ENCODE results near the gene CES2.
"Not testable (repeated sequence)": the region's sequence is repeated elsewhere in the genome, so short reads cannot be mapped to it uniquely, and the experiment has no call there.

The CES2 gene

DNA sequence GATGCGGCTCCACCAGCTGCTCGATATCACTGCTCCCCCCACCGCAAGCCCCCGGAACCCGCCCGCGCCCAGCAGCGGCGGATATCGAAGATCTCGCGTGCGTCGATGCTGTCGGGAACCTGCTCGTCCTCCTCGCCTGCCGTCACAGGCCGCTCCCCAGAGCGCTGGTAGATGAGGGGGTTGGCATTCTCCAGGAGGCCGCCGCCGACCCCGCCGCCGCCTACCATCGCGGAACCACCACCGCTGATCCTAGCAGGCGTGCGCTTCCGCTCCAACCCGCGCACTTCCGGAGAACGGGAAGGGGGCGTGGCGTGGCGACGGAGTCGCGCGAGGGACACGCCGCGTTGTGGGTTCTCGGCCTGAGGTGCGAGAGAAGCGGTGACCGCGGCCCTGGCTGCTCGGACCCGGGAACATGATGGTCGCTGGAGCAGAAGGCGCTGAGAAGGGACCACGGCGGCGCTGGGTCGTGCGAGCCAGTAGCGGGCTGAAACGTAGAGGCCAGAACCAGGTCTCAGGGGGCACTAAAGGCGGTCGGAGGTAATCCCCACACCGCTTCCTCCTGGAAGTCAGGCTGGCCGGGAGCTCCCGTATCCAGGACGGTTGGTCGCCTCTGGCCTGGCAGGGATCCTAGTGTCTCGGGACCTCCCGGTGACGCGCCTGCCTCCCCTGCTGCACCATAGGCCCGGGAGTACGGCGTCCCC, 1.0 kb upstream of the CES2 start, which contains the start of gene CIAO2B:
TSS of gene CIAO2B (minus strand) at position 265 of the 701 bp plus-strand sequence. CDS start at position 227, 38 bp downstream.
- no peak for FAIRE-seq
- peak; percentile 65 for DNase-seq (ENCODE audit: low spot score)

DNA sequence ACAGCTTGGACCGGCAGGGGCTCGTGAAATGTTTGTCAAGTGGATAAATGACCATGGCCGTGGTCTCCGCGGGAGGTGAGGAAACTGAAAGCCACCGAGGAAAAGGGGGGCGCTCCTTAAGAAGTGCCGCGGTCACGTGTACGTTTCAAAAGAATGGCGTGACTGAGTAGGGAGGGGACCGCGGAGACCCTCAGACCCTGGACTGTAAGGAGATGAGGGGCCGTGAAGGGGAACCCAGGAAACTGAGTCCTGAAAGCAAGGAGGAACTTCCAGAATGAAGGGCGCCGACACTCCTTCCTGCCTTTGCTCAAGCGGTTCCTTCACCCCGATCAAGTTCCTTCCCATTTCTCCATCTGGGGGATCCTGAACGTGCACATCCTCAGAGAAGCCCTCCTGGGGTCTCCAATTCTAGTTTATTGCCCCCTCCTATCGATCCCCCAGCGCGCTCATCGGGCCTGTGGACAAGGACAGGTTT, 440 bp upstream of the CES2 start:
- not testable (repeated sequence) for DNase-seq (ENCODE audit: low spot score); FAIRE-seq

DNA sequence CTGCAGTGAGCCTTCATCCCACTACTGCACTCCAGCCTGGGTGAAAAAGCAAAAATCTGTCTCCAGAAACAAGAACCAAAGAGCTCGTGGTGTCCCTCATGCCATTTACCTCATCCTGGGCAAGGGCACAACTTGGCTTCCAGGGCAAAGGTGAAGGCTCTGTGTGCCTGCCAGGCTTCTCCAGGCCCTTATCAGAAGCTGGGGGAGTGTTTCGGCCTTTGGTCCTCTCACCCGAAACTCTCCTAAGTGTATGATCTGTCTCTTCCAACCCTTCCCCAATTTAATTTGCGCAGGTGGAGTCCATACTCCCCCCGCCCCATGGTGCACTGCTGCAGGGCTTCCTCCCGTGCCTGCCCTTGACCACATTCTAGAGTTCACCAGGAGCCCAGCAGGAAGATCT, 1.1 kb downstream of the CES2 start:
- FAIRE-seq = no peak
- DNase-seq (ENCODE audit: low spot score) = no peak

DNA sequence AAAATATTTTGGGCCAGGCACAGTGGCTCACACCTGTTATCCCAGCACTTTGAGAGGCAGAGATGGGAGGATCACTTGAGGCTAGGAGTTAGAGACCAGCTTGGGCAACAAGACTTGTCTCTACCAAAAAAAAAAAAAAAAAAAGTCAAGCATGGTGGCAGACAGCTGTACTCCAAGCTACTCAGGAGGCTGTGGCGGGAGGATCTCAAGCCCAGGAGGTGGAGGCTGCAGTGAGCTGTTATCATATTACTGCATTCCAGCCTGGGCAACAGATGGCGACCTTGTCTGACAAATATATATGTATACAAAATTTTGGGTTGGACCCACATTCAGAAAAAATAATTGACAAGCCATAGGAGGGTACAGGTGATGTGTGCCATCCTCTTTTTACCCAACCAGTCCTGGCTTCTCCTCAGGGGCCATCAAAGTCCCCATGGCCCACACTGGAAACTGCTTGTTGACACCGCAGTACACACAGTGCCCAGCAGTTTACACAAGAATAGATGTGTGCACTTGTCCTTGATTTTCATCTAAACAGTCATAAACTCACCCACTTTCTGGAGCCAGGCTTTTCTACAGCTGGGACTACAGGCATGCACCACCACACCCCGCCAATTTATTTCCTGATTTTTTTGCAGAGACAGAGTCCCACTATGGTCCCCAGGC, 1.7 kb downstream of the CES2 start:
- DNase-seq (ENCODE audit: low spot score) (no peak), FAIRE-seq (no peak)

DNA sequence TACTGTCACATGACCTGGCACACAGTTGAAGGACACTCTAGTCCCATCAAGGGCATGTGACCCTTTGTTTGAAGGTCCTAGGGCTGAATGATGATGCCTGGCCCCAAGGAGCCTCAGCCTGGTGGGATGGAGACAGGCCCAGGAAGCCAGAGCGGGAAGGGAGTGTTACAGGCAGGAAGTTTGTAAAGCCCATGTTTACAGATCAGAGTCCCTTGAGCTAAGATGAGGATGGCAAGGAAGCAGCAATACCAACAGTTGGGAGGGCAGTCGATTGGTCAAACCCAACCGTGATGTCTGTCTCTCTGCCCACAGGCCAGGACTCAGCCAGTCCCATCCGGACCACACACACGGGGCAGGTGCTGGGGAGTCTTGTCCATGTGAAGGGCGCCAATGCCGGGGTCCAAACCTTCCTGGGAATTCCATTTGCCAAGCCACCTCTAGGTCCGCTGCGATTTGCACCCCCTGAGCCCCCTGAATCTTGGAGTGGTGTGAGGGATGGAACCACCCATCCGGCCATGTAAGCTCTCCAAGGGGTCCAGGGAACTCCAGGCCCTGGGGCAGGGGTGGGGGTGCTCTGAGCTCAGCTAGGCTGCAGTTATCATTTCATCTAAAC, 2.5 kb downstream of the CES2 start:
- no peak for DNase-seq (ENCODE audit: low spot score)
- FAIRE-seq = no peak

DNA sequence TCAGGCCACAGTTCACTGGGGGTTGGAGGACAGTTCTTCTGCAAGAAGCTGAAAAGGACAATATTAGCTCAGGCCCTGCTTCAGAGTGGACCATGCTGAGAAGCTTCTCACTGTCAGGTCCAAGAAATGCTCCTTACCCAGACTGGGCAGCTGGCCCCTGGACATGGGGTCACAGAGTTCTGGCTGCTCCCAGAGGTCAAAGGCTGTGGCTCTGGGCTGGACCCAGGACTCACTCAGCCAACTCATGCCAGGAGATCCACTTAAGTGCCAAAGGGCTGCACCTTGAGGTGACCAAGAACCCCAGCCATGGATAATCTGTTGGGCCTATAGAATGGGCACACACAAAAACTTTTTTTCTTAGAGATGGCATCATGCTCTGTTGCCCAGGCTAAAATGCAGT, 4.0 kb downstream of the CES2 start:
- FAIRE-seq = no peak

DNA sequence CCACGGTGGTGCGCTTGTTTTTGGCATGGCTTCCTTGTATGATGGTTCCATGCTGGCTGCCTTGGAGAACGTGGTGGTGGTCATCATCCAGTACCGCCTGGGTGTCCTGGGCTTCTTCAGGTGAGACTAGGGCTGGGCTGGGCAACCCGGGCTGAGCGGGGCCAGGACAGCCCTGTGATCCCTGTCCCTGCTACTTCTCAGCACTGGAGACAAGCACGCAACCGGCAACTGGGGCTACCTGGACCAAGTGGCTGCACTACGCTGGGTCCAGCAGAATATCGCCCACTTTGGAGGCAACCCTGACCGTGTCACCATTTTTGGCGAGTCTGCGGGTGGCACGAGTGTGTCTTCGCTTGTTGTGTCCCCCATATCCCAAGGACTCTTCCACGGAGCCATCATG, 4.9 kb downstream of the CES2 start:
- DNase-seq (ENCODE audit: low spot score) (no peak), FAIRE-seq (no peak)

More for the DNA sequence above, 4.0 kb downstream of the CES2 start:
- DNase-seq (ENCODE audit: low spot score) = no peak

DNA sequence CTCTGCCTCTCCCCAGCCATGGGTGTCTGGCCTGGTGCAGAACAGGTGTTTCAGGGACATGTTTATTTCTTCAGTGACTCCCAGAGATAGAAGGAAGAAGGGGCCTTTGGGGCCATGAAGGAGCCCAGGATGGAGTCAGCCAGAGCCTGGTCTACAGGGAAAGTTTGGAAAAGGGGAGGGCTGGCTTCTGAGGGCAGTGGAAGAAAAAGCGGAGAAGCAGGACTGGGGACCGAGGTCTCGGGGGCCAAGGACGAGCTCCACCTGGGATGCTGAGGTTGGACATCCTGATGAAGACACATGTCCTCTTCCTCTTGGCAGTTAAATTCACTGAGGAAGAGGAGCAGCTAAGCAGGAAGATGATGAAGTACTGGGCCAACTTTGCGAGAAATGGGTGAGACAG, 7.7 kb downstream of the CES2 start:
- DNase-seq (ENCODE audit: low spot score) (no peak), FAIRE-seq (no peak)

DNA sequence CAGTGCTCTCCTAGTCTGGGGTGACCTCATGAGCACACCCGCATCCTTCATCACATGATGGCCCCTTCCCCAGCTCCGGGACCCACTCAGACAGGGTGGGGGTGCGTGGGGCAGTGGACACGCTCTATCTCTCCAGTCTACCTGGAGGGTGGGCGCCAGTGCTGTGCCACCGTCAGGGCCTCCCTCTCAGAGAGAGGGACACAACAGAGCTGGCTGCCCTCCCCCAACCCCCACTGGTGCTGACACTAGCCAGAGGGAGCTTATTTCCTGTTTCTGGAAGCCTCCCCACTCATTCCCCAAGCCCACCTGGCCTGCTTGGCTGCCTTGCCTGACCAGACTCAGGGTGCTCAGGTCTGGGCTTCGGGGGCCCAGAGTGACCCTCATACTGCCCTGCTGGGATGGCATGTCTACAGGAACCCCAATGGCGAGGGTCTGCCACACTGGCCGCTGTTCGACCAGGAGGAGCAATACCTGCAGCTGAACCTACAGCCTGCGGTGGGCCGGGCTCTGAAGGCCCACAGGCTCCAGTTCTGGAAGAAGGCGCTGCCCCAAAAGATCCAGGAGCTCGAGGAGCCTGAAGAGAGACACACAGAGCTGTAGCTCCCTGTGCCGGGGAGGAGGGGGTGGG, 8.2 kb downstream of the CES2 start:
- FAIRE-seq (no peak), DNase-seq (ENCODE audit: low spot score) (no peak)

DNA sequence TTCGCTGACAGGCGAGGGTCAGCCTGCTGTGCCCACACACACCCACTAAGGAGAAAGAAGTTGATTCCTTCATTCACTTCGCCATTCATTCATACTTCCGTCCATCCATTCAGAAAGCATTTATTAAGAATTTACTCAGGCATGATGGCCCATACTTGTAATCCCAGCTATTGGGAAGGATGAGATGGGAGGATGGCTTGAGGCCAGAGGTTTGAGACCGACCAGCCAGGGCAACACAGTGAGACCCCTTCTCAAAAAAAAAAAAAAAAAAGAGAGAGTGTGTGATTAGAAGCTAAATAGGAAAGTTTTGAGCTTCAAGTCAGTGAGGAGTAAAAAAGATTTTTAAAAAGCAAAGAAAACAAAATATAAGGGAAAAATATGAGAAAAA, 8.7 kb downstream of the CES2 start:
- DNase-seq (ENCODE audit: low spot score) = no peak
- no peak for FAIRE-seq

DNA sequence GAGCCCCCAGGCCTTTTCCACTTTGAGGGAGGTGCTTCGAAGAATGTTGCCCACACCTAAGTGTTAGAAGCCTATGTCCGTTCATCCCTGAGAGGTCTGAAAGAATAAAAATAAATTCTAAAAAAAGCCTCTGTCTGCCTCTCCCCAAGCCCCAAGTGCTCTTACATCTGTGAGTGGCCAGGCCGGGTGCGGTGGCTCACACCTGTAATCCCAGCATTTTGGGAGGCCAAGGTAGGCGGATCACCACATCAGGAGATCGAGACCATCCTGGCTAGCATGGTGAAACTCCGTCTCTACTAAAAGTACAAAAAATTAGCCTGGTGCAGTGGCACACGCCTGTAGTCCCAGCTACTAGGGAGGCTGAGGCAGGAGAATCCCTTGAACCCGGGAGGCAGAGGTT, 9.7 kb downstream of the CES2 start:
- not testable (repeated sequence) for FAIRE-seq; DNase-seq (ENCODE audit: low spot score)

DNA sequence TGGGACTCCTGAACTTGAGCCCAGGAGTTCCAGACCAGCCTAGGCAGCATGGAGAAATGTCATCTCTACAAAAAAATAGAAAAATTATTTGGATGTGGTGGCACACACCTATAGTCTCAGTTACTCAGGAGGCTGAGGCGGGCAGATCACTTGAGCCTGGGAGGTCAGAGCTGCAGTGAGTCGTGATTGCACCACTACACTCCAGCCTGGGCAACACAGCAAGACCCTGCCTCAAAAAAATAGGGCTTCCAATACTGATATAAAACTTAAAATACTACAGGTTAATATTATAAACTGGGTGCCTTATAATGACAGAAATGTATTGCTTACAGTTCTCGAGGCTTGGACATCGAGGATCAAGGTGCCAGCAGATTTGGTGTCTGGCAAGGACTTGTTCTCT, 10.6 kb downstream of the CES2 start:
- no peak for DNase-seq (ENCODE audit: low spot score)
- FAIRE-seq = no peak

DNA sequence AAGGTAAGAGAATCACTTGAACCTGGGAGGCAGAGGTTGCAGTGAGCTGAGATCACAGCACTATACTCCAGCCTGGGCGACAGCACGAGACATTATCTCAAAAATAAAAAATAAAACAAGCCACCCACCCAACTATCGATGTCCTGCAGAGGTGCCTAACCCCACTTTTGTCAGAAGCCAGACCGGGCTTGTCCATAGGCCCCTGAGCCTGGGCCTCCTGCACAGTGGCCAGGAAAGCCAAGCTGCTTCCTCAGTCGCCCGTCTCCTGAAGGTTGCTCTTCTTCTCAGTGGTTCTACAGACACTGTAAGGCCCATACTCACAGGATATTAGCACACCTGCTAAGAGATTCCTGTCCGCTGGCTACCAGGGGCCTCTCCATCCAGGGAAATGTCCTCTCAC, 11.2 kb downstream of the CES2 start:
- DNase-seq (ENCODE audit: low spot score) = no peak
- FAIRE-seq = no peak

DNA sequence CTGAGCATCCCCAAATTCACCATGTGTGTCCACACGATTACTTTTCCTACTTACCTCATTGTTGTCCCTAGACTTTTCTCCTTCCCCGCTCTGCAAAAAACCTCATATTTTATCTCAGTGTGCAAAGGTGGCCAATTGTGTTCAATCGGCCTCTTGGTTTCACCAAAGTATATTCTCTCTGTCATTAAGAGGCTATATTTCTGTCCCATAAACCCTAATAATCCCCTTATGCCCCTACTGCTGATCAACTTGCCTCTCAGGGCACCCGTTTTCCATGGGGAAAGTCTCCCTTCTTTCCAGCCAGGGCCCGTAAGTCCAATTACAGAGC, 11.6 kb downstream of the CES2 start:
- no peak for FAIRE-seq
- DNase-seq (ENCODE audit: low spot score) = no peak

DNA sequence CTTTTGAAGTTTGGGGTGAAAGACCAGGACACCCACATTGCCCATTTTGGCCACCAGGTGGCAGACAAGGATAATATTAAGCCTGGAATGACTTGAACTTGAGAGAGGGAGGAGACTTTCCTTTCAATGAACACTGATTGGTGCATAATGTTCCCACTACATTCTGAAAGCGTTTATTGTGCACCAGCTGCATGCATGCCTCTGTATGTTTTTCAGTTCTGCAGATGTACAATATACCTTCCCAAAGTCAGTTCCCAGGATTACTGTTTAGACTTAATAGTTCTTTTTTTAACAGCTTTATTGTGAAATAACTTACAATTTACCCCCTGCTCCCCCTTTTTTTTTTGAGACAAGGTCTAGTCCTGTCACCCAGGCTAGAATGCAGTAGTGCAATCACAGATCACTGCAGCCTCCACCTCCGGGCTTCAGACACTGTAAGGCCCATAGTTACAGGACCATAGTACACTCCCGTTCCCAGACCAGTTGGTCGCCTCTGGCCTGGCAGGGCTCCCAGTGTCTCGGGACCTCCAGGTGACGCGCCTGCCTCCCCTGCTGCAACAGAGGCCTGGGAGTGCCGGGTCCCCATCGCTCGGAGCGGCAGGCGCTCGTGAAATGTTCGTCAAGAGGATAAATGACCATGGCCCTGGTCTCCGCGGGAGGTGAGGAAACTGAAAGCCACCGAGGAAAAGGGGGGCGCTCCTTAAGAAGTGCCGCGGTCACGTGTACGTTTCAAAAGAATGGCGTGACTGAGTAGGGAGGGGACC, 12.2 kb downstream of the CES2 start:
- DNase-seq (ENCODE audit: low spot score) (peak; percentile 63), FAIRE-seq (peak; percentile 79)

DNA sequence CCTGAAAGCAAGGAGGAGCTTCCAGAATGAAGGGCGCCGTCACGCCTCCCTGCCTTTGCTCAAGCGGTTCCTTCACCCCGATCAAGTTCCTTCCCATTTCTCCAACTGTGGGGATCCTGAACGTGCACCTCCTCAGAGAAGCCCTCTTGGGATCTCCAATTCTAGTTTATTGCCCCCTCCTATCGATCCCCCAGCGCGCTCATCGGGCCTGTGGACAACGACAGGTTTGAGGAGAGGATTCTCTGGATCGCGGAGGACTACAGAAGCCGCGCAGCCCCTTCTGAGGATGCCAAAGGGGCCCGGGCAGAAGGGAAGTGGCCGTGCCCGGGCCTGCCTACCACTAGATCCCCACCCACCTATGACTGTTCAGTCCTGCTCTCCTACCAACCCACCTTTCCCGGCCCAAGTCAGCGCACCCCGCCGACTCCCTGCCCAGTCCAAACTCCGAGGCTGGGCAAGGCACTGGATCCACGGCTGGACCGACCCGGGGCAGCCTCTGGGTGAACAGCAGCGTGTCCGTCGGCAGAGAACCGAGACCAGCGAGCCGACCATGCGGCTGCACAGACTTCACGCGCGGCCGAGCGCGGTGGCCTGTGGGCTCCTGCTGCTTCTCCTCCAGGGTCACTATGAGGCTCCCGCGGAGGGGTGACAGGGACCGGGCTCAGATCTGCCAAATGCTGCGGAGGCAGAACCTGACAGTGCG, 13.0 kb downstream of the CES2 start:
- FAIRE-seq = no peak

DNA sequence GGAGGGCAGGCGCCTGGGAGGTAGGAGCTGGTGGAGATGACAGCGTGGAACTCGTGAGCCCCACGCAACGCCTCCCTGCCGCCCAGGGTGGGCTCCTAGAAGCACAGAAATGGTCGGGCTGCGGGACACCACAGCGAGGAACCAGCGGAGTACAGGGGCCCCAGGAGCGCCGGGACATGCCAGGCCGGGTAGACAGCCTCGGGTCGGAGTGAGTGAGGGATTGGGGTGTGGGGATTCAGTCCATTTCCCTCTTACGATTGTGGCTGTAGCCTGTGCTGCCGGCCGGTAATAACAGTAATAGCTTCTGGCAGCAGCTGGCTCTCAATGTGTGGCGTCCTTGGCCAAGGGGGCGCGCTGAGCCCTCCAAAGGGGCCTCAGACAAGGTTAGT, 13.5 kb downstream of the CES2 start:
- FAIRE-seq = no peak
- no peak for DNase-seq (ENCODE audit: low spot score)

More for the DNA sequence above, 13.0 kb downstream of the CES2 start:
- no peak for DNase-seq (ENCODE audit: low spot score)

DNA sequence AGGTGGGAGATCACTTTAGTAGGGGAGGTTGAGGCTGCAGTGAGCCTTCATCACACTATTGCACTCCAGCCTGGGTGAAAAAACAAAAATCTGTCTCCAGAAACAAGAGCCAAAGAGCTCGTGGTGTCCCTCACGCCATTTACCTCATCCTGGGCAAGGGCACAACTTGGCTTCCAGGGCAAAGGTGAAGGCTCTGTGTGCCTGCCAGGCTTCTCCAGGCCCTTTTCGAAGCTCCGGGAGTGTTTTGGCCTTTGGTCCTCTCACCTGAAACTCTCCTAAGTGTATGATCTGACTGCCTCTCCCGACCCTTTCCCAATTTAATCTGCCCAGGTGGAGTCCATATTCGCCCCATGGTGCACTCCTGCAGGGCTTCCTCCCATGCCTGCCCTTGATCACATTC, 14.2 kb downstream of the CES2 start:
- FAIRE-seq = no peak
- DNase-seq (ENCODE audit: low spot score) = no peak

DNA sequence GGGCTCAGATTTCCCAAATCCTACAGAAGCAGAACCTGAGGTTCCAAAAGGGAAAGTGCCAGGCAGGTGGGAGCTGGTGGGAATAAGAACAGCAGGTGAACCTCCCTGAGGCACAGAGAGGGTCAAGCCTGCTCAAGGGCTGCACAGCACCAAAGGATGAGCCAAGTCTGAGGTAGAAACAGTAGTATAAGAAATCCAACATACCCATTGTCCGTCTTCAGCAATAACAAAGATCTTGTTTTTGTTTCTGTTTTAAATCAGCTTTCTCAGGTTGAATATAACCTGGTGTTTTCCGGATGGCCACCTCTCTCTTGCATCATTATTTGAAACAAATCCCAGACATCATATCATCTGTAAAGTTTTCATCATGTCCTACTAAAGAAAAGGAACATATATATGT, 15.1 kb downstream of the CES2 start:
- FAIRE-seq = no peak
- DNase-seq (ENCODE audit: low spot score) = no peak

DNA sequence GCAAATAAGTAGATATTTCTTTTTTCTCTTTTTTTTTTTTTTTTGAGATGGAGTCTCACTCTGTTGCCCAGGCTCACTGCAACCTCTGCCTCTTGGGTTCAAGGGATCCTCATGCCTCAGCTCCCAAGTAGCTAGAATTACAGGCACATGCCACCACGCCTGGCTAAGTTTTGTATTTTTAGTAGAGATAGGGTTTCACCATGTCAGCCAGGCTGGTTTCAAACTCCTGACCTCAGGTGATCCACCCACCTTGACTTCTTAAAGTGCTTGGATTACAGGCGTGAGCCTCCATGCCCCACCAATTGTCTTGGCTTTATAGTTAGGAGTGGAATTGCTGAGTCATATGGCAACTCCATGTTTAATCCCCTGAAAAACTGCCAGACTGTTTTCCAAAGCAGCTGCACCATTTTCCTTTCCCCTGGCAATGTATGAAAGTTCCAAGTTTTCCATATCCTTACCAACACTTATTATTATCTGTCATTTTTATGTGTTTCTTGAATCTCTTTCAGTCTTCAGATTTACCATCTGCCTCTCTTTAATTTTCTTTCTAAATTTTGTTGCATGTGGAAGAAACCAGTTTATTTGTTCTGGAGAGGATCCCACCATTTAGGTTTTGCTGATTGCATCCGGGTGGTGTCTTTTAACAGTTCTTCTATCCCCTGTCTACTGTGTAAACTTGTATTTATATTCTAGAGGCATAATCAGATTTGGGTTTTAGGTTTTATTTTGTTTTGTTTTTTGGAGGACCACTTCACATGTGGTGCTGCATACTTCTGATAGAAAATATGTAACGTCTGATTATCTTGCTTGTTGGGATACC, 15.9 kb downstream of the CES2 start:
- DNase-seq (ENCODE audit: low spot score) (no peak), FAIRE-seq (no peak)

Data from RCC 7860 (cell line).